SK-N-SH (cell line): ENCODE data around the gene P2RX4.

ENCODE experiments used
- EP300 ChIP-seq, 2 experiments: IDR thresholded peaks; 2 replicates each; pipeline versions ENCODE4 v1.4.0 to v1.6.1; 2012; ENCODE audit warnings: borderline replicate concordance in 1 of 2, low read depth in 1 of 2, low read length in 1 of 2
- EZH2phosphoT487 ChIP-seq: fragments of 200-600 bp; sonication (generic); IDR thresholded peaks from 2 replicates; pipeline ENCODE4 v1.6.1; 2017; ENCODE audit warnings: low read depth, mixed run types, mild to moderate bottlenecking, antibody characterized with exemption, moderate library complexity, borderline replicate concordance
- FOSL2 ChIP-seq: IDR thresholded peaks from 2 replicates; pipeline ENCODE4 v1.4.0; 2012; ENCODE audit warnings: low read depth, mild to moderate bottlenecking, moderate library complexity, borderline replicate concordance
- POLR2AphosphoS5 ChIP-seq: IDR thresholded peaks from 2 replicates; pipeline ENCODE4 v1.6.1; 2012; ENCODE audit warnings: low read depth, low read length
- RCOR1 ChIP-seq: fragments of 150-350 bp; IDR thresholded peaks from 2 replicates; pipeline ENCODE4 v1.6.1; 2017; ENCODE audit warnings: antibody characterized with exemption, low read length
- YY1 ChIP-seq: IDR thresholded peaks from 2 replicates; pipeline ENCODE4 v1.4.0; 2012; ENCODE audit warnings: low read depth, mild to moderate bottlenecking
- TF ChIP-seq, protein P1 (sequence below): fragments of 200-600 bp; sonication (generic); IDR thresholded peaks from 2 replicates; pipeline ENCODE4 v1.6.1; 2017; ENCODE audit warnings: antibody characterized with exemption, mild to moderate bottlenecking, moderate library complexity
- TF ChIP-seq, protein P2 (sequence below): IDR thresholded peaks from 2 replicates; pipeline ENCODE4 v1.6.1; 2012; ENCODE audit warnings: mild to moderate bottlenecking, low read depth, low read length, moderate library complexity
- TF ChIP-seq, protein P3 (sequence below): IDR thresholded peaks from 2 replicates; pipeline ENCODE4 v1.4.0; 2012; ENCODE audit warnings: low read depth, borderline replicate concordance
- TF ChIP-seq, protein P4 (sequence below): IDR thresholded peaks from 2 replicates; pipeline ENCODE4 v1.4.0; 2012; ENCODE audit warnings: low read depth

DNA sequence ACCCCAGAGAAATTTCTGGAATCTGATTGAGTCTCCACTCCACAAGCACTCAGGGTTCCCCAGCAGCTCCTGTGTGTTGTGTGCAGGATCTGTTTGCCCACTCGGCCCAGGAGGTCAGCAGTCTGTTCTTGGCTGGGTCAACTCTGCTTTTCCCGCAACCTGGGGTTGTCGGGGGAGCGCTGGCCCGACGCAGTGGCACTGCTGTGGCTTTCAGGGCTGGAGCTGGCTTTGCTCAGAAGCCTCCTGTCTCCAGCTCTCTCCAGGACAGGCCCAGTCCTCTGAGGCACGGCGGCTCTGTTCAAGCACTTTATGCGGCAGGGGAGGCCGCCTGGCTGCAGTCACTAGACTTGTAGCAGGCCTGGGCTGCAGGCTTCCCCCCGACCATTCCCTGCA is 23.7 kb downstream of the P2RX4 start:
- TF ChIP-seq, protein P1, sequence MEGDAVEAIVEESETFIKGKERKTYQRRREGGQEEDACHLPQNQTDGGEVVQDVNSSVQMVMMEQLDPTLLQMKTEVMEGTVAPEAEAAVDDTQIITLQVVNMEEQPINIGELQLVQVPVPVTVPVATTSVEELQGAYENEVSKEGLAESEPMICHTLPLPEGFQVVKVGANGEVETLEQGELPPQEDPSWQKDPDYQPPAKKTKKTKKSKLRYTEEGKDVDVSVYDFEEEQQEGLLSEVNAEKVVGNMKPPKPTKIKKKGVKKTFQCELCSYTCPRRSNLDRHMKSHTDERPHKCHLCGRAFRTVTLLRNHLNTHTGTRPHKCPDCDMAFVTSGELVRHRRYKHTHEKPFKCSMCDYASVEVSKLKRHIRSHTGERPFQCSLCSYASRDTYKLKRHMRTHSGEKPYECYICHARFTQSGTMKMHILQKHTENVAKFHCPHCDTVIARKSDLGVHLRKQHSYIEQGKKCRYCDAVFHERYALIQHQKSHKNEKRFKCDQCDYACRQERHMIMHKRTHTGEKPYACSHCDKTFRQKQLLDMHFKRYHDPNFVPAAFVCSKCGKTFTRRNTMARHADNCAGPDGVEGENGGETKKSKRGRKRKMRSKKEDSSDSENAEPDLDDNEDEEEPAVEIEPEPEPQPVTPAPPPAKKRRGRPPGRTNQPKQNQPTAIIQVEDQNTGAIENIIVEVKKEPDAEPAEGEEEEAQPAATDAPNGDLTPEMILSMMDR: no peak
- no peak for TF ChIP-seq YY1
- TF ChIP-seq POLR2AphosphoS5: no peak
- no peak for TF ChIP-seq EZH2phosphoT487
- TF ChIP-seq, protein P2, sequence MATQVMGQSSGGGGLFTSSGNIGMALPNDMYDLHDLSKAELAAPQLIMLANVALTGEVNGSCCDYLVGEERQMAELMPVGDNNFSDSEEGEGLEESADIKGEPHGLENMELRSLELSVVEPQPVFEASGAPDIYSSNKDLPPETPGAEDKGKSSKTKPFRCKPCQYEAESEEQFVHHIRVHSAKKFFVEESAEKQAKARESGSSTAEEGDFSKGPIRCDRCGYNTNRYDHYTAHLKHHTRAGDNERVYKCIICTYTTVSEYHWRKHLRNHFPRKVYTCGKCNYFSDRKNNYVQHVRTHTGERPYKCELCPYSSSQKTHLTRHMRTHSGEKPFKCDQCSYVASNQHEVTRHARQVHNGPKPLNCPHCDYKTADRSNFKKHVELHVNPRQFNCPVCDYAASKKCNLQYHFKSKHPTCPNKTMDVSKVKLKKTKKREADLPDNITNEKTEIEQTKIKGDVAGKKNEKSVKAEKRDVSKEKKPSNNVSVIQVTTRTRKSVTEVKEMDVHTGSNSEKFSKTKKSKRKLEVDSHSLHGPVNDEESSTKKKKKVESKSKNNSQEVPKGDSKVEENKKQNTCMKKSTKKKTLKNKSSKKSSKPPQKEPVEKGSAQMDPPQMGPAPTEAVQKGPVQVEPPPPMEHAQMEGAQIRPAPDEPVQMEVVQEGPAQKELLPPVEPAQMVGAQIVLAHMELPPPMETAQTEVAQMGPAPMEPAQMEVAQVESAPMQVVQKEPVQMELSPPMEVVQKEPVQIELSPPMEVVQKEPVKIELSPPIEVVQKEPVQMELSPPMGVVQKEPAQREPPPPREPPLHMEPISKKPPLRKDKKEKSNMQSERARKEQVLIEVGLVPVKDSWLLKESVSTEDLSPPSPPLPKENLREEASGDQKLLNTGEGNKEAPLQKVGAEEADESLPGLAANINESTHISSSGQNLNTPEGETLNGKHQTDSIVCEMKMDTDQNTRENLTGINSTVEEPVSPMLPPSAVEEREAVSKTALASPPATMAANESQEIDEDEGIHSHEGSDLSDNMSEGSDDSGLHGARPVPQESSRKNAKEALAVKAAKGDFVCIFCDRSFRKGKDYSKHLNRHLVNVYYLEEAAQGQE: no peak
- TF ChIP-seq EP300 (IDR thresholded peaks at IDR 0.05; ENCODE audit: borderline replicate concordance in 1 of 2, low read depth in 1 of 2, low read length in 1 of 2): no peak
- no peak for TF ChIP-seq RCOR1
- TF ChIP-seq FOSL2: no peak
- TF ChIP-seq, protein P3, sequence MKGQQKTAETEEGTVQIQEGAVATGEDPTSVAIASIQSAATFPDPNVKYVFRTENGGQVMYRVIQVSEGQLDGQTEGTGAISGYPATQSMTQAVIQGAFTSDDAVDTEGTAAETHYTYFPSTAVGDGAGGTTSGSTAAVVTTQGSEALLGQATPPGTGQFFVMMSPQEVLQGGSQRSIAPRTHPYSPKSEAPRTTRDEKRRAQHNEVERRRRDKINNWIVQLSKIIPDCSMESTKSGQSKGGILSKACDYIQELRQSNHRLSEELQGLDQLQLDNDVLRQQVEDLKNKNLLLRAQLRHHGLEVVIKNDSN: no peak
- TF ChIP-seq, protein P4, sequence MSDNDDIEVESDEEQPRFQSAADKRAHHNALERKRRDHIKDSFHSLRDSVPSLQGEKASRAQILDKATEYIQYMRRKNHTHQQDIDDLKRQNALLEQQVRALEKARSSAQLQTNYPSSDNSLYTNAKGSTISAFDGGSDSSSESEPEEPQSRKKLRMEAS: no peak
